ENCODE measurements around the gene RPS6KA2. TPM values are rescaled to one million over a fixed set of nuclear protein-coding genes. Genes with fewer than 3 reads are reported as not detected.

The RPS6KA2 gene
- total RNA-seq, 1 donor from 2014 or later = 168 TPM

DNA sequence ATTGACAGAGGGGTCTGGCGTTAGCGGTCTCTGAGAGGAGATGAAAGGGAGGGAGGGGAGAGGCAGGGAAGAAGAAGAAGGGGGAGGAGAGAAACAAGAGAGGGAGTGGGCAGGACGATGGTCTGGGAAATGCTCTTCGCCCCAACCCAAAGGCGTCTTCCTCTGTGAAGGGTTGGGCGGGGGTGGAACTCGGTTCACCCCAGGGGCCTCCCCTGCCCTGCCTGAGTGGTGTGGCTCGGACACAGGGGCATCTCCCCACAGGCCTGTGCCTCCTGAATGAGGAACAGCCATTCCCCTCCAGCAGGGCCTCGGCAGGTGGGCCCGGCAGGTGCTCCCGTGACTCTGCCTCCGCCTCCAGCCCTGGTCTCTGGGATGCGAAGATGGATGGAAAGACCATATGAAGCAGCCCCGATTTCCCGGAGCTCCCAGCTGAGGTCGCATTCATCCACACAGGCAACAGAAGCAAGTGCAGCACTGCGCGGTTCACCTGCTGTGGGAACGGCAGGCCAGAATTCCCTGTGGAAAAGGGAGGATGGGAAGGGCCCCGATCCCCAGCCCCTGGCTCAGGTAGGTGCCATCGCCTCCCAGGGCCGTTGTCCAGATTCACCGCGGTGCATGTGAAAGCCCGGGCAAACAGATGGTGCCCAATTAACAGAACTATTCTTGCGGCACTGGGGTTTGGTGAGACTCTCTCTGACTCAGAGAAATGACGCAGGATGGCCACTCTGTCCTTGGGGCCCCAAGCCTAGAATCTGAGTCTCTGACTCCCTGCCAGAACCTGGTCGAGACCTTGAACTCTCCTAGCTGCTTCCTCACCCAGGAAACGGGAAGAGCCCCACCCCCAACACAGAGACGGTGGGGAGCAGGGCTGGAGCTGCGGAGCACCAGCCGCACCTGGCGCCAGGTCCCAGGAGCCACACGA lies 29.4 kb upstream of the RPS6KA2 start:
- DNase-seq (ENCODE audit: low read depth in 2 of 2) = no peak

DNA sequence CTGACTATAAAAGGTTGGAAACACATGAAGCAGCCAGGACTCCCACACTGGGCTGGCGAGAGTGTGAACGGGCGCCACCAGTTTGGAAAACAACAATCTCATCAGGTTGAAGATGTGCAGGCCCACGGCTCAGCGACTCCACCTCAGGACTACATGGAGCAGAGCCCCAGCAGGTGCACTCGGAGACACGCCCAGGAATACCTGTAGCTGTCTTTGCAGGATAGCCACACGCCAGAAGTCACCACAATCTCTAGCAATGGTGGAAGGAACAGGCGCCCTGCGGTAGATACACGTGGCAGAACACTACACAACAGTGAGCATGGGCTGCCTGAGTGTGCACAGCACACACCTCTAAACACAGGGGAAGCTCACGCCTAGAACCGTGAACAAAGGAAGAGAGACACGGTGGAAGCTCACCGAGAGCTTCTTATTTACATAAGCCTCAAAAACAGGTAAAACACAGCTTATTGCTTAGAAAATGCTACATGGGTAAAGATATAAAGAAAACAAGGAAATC lies 28.7 kb upstream of the RPS6KA2 start:
- no peak for DNase-seq (ENCODE audit: low read depth in 2 of 2)

DNA sequence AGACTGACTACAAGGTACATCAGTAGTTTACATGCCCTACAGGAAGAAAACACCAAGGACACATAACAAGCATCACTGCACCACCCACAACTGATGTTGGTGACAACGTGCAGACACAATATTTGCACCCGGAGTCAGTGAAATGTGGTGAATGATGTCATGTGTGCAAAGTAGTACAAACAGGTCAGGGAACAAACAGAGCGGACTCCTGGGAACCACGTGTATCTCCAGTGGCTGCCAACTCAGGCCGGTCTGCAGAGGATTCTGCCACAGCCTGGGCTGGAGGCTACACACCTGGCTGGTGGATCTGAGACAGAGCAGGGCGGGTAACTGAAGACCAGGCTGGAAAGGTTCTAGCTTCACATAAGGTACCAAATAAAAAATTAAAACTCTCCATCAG lies 28.2 kb upstream of the RPS6KA2 start:
- no peak for DNase-seq (ENCODE audit: low read depth in 2 of 2)

DNA sequence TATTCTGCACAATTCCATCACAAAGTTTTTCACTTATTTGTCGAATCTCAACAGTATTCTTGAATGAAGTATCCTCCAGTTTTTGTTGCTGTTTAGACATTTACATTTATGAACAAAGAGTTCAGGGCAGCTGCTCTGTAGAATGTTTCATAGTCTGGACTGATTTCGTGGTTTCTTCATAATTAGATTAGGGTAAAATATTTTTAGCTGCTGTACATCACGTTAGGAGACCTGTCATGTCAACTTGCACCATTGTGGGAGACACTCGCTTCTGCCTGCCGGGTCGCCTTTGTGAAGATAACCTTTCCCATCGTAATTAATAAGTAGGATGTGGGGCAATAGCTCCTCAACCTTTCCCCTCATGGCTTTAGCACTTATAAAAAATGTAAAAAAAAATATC lies 27.5 kb upstream of the RPS6KA2 start:
- no peak for DNase-seq (ENCODE audit: low read depth in 2 of 2)

DNA sequence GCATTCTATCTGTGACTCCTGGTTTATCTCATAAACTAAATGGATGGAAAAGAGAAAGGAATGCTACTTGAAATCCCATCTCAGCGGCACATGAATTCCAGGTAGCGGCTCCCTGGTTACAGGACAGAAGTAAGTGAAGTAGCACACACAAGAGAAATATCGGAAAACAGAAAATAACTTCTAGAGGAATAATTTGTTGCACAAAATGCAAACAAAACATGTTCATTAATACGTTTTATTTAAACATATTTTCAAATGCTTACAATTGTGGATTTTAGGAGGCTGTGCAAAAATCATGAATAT lies 26.5 kb upstream of the RPS6KA2 start:
- DNase-seq (ENCODE audit: low read depth in 2 of 2) = no peak

DNA sequence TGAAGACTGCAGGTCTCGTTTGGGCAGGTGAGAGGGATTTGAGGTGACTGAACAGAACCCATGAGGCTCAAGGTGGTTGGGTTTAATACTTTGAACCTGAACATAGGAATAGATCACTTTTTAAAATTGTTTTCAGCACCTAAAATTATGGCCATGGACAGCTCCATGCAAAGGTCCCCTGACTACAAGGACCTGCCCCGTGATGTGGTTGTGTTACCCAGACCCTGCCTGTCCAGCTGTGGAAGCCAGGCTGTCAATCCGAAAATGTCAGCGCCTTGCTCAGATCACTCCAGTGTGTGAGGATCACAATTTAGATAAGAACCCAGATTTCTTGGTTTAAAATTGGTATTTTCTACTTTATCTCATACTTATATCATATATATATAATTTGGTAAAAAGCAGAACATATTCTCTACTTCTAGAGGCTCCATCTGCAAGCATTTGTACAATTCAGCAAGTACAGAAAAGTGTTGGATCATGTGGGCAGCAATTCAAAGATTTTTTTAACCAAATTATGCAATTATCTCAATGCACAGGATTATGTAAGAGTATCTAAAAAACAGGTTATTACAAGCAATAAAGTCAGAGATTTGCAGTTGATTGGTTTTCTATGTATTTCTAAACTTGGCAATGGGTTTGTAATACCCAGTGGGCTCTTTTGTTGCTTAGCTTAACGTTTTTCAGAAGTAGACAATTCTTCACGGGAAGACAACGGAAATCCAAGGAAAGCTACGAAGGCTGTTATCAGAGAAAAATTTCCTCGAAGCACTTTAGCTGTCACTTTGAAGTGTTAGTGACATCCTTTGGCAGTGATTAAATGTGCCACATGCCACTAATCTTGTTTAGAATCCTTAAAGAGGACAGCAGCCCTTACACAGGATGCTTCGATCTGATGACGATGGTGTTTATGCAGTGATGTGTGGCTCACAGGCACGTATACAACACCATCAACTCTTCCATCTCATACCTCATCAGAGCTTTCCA lies 24.1 kb upstream of the RPS6KA2 start:
- no peak for DNase-seq (ENCODE audit: low read depth in 2 of 2)

DNA sequence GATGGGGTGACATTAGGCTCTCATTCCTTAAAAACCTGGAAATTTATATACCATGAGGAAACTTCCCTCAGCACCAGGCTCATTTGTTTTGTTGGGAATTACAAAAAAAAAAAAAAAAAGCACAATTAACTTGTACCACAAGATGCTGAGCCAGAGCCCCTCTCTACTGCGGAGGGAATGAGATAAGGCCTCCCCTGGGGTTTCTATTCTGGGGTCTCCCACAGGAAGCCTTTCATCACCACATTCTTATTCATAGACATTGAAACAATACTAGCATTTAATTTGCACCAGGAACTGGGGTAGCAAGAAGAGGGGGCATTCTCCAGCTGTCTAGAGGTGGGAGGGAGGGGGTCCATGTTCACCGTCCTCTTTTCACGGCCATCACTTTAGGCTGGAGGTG lies 23.0 kb upstream of the RPS6KA2 start:
- DNase-seq (ENCODE audit: low read depth in 2 of 2) = no peak

DNA sequence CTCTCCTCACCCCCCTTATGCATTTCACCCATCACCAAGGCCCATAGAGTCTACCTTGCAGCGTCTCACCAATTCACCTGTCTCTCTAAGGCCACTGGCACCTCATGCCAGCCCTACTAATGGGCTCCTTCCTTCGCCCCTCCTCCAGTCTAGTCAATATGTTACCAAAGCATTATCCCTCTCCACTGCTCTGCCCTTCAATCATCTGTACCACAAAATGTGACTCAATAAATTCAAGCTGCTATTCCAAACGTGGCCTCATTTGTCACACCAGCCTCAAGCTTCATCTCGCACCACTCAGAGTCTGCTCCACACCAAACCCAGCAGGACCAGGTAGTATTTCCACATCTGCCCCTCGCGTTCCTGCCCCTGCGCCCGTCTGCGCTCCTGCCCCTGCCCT lies 21.8 kb upstream of the RPS6KA2 start:
- DNase-seq (ENCODE audit: low read depth in 2 of 2) = no peak

DNA sequence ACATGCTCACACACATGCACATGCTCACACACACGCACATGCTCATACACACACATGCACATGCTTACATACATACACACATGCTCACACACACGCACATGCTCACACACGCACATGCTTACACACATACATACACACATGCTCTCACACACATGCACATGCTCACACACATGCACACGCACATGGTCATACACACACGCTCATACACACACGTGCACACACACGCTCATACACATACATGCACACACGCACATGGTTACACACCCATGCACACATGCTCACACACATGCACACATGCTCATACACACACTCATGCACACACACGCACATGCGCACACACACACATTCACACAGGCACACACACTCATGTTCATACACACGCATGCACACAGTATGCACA lies 20.8 kb upstream of the RPS6KA2 start:
- DNase-seq (ENCODE audit: low read depth in 2 of 2) = no peak

DNA sequence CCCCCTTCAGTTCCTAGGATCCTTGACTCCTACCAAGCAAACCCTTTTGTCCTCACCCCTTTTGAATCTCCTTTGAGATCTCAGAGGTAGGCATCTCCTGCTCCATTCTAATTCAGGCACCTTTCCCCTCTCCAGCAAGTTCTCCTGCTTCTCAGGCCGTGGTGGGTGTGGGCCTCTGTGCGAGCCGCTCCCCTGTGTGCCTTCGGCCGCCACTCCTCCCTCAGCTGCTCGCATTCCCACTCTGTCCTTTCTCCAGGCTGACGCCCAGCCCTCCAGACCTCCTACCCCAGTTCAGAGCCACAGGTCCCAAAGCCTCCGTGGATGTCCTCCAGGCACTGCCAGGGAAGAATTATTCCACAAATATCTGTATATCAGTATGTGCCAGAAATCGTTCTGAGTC lies 19.7 kb upstream of the RPS6KA2 start:
- DNase-seq (ENCODE audit: low read depth in 2 of 2) = no peak

DNA sequence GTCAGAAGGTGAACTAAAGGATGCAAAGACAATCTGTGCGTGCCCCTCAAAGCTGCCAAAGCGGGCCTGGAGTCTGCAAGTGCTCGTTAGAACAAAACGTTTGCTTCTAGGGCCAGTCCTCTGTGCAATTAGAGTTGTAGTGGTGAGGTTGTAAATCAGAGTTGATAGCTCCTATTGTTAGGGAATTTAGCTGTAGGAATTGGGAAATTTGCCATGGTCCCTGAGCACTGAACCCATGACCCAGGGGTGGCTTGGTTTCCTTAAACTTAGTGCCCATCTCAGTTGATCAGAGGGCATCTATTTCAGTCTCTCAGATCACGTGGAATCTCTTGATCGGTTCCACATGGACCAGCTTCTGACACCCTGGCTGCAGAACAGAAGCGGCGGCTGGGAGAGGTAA lies 18.8 kb upstream of the RPS6KA2 start:
- no peak for DNase-seq (ENCODE audit: low read depth in 2 of 2)

DNA sequence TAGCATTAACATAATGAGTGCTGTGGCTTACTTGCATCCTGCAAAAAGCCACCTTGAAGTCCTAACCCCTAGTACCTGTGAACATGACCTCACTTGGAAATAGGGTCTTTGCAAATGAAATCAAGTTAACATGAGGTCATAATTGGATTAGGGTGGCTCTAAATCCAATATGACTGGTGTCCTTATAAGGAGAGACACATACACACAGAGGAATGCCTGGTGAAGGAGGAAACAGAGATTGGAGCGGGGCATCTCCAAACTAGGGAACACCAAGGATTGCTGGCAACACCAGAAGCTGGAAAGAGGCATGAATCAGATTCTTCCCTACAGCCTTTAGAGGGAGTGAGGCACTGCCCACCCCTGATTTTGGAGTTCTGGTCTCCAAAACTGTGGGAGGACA lies 17.6 kb upstream of the RPS6KA2 start:
- DNase-seq (ENCODE audit: low read depth in 2 of 2) = no peak

DNA sequence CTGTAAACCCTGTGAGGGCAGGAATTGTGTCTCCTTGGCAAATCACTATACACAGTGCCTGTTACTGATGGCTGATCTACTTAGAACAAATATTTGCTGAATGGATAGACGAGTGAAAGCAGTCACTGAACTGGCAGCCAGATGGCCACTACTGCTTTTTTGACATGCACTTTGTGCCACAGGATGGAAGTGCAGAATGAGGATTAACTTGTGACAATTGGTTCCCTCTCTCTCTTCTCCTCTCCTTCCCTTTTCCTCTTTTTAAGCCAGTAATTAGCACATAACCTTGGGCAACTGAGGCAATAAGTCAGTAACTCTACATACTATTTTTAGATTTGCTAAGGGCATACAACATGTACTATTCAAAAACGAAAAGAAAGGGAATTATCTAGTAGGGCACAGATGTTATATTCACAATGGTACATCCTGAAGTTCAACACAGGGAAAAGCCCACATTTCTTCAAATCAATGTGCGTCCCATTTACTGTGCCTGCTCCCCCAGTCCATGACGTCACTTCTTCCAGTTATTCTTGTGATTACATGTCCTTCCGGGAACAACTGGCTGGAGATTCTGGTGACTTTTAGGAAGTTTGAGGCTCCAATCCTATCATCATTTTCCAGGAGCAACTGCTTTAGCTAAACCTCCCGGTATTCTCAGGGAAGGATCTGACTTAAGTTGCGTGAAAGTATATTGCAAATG lies 17.0 kb upstream of the RPS6KA2 start:
- DNase-seq (ENCODE audit: low read depth in 2 of 2) = peak in 1 of 2 donors; percentile 22

DNA sequence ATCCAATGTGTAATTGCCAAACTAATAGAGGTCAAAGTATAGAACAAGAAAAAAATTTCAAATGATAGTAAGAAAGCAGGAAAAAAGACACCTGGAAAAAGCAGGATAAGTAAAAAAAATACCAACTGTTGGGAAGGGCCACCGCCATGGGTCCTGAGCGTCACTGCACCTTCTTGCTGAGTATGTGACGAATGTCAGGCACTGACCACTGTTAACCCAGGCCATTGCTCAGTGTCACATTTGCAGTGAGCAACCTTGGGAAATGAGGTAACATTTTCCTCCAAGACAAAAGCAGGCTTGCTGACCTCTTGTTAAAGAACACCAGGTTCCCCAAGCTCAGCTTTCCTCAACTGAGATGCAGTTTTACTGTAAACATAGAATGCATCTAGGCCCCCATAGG lies 15.6 kb upstream of the RPS6KA2 start:
- DNase-seq (ENCODE audit: low read depth in 2 of 2) = no peak

DNA sequence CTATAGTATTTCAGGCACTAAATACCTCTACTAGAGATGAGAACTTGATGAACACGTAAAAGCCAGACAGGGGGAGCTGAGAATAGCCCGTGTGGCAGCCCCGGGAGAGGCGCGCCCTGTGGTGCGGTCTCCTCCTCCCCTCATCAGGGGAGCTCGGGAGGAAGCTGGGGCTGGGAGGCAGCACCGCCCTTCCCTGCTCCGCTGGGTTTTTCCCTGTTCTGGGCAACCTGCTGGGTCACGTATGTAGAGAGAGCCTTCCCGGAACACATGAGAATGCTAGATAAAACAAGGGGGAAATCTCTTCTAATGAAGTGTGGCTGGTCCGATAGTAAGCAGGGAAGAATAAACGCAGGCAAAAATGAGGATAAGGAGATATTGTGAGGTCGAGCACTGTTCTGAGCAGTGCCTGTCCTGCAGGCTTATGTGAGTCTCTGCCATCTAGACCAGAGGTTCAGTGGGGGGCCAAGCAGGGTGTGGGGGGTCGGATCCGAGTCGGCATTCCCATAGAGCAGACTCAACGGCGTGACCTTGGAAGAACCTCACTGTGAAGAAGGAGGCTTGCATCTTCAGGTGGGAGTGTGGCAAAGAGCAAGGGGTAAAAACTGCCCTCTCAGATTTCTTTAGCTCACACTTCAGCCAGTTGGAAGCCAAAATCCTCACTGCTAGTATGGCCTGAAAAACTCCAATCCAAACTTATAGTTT lies 13.4 kb upstream of the RPS6KA2 start:
- DNase-seq (ENCODE audit: low read depth in 2 of 2) = peak; percentile 49 to 73

DNA sequence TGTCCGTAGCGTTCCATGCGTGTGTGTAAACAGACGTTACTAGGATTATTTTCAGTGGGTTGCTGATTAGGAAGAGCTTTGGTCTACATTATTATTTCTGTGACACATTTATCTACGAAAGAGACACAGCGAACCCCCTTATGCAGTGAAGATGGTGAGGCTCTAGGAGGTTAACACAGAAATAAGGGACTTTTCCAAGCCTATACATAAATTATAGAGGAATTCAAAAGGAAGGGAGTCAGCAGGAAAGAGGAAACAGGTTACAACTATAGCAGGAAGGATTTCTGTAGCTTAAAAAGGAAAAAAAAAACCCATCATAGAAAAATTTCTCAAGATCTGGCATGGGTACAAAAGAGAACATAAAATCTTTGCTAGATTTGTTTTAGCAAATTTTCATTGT lies 12.9 kb upstream of the RPS6KA2 start:
- DNase-seq (ENCODE audit: low read depth in 2 of 2) = peak in 1 of 2 donors; percentile 35

DNA sequence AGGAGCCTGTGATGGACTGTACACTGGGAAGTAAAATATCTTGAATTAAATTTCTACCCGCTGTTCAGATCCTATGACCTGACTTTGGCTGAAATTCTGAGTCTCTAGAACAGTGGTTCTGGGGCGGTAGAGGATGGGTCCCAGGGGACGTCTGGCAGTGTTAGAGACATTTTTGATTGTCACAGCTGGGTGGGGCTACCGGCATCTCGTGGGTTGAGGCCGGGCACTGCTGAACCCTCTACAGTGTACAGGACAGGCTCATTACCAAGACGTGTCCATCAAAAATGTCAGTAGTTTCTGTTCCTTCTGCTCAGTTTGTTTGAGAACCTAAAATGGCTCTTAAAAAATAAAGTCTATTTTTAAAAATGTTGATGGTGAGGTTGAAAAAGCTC lies 11.5 kb upstream of the RPS6KA2 start:
- no peak for DNase-seq (ENCODE audit: low read depth in 2 of 2)

DNA sequence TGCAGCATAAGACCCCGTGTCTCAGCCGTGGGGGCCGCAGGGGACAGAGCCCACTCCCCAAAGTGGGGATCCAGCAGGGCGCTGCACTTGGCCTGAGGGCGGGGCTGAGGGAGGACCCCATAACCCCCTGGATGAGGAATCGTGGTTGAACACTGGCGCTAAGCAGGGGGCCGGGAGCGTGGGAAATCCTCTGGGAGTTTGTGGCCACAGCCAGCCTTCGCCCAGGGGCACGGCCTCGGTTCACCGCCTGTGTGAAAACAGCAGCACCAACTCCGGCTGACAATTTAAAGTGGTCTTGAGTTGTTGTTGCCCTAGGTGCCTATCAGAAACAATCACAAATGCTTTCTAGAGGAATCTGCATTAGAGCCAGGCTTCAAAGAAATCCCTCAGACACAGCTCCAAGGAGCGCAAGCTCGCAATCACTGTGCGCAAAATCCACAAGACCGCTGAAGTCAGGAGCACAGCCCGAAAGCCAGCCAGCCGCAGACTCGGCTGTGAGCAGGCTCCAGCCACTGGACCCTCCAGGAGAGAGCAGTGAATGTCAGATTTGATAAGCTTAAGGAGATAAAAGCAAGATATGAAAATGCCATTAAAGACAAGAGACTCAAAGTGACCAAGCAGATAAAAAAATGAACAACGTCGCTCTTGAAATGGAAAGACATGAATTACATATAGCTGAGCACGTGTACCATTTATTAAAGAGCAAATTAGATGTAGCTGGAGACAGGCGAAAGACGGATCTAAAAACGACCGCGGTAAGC lies 10.9 kb upstream of the RPS6KA2 start:
- DNase-seq (ENCODE audit: low read depth in 2 of 2) = no peak

DNA sequence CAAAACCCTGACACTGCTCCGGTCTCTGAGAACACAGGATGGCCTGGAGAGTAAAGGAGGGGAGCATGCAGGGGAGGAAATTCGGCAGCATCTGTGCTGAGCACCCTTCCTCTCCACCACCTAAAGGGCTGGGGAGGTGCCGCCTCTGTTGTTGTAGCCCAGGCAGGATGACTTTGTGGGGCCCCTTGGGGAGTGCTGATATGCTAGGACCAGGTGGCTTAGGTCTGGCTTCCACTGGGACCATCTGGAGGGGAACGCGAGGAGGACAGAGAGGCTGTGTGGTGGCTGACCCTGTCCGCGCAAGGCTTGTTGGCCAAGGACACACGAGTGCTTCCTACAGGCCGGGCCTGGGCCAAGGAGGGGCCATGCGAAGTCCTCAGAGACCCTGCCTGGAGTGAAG lies 9.9 kb upstream of the RPS6KA2 start:
- DNase-seq (ENCODE audit: low read depth in 2 of 2) = no peak

DNA sequence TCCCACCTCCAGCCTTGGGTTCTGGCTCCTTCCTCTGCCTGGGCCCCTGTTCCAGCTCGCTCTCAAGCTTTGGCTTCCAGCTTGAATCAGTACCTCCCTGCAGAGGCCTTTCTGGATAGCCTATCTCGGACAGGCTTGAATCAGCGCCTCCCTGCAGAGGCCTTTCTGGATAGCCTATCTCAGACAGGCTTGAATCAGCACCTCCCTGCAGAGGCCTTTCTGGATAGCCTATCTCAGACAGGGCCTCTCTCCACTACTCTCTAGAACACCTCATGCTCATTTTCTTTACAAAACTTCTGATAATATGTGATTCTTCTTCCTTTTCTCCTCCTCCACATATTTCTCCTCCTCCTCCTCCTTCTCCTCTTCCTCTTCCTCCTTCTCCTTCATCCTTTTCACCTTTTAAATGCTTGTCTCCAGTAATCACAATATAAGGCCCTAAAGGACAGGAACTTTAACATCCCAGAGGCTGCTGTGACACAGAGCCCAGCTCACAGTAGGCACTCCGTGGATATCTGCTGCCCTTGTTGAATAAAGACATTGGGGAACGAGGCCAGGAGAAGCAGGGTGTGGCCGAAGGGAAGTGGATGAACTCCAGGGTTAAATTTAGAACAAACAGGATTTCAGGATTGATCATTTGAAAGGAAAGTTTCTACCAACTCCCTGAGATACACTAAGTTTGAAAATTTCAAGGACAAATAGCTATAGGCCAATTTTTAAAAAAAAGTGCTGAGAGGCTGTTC lies 9.3 kb upstream of the RPS6KA2 start:
- no peak for DNase-seq (ENCODE audit: low read depth in 2 of 2)
